NB4 (cell line): ENCODE data around the gene OVCA2.

ENCODE experiments used
- MYC ChIP-seq: IDR thresholded peaks from 2 replicates; pipeline ENCODE4 v1.6.1; 2011; ENCODE audit warnings: low read depth, low read length
- TF ChIP-seq, protein P1 (sequence below): IDR thresholded peaks from 2 replicates; pipeline ENCODE4 v1.6.1; 2011; ENCODE audit warnings: low read depth, low read length

DNA sequence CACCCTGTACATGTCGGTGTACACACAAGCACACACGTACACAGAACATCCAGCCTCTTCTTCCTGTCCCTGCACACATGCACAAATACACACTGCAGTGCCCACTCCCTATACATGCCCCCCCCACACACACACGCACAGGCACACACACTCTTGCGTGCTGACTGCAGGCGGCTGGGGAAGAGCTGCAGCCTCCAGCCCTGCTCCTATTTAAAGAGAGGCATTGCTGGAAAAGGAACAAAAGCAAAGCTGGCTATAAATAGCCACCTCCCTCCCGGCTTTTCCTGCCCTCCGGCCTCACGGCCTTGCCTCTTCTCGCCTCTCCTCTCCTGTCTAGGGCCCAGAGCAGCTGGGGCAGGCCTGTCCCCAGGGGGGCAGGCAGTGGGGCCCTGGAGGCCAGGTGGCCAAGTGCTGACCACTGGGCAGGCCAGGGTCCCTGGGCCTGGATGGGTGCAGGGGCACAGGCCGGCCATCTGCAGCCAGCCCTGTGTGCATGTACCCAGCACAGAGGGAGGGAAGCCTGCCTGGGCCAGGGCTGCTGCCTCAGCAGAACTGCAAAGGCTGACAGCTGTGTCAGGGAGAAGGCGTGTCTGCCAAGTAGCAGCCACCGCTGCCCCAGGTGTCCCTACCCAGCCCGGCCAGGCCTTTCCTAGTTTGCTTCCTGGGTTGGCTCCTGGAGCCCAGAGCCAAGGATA, 42.1 kb upstream of the OVCA2 start:
- TF ChIP-seq MYC, result no peak
- TF ChIP-seq, protein P1, sequence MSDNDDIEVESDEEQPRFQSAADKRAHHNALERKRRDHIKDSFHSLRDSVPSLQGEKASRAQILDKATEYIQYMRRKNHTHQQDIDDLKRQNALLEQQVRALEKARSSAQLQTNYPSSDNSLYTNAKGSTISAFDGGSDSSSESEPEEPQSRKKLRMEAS, result no peak
